ENCODE data around the gene DLAT.
A peak's percentile ranks its signal among the peaks of the same experiment; 100 is the strongest.
"Not testable (repeated sequence)": the region's sequence is repeated elsewhere in the genome, so short reads cannot be mapped to it uniquely, and the experiment has no call there.

The DLAT gene

DNA sequence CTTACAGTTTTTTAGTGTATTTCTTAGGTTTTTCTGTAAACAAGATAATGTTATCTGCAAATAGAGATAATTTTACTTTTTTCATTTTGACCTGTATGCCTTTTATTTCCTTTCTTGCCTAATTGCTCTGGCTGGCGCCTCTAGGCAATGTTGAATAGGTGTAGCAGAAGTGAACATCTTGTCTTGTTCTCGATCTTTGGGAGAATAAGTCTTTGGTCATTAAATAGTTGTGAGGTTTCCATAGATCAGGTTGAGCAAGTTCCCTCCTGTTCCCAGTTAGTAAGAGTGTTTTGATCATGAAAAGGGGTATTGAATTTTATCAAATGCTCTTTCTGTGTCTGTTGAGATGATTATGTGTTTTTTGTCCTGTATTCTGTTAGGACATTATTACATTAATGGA lies 24.6 kb downstream of the DLAT start:
- no peak for DNase-seq (ENCODE audit: low read depth)

DNA sequence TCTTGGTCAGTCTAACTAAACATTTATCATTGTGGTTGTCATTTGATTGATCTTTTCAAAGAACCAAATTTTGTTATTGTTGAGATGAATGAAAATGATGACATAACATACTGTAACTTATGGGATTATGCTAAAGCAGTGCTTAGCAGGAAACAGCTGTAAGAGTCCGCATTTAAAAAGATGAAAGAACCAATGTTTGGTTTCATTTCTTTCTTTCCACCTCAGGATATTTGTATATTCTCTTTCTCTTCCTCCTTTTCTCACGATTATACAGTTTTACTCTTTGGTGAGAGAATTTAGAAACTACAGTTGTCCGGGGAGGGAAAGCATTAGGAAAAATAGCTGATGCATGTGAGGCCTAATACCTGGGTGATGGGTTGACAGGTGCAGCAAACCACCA lies 25.5 kb downstream of the DLAT start:
- DNase-seq (ENCODE audit: low read depth) = no peak

DNA sequence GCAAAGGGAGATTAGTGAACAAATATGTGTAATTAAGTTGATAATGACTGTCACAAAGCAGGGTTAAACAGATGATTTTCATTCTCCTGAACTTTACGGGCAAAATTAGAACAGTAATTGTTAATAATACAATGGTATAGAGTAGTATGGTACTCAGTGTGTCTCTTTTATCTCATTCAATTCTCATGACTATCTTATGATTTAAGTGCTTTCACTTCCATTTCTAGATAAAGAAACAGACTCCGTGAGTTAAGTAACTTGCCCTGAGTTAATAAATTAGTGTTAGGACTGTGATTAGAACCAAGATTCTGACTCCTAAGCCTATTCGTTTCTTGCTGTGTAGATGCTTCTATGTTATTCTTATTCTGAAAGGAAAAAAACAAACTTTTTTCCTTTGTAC lies 26.6 kb downstream of the DLAT start:
- DNase-seq (ENCODE audit: low read depth) = no peak

DNA sequence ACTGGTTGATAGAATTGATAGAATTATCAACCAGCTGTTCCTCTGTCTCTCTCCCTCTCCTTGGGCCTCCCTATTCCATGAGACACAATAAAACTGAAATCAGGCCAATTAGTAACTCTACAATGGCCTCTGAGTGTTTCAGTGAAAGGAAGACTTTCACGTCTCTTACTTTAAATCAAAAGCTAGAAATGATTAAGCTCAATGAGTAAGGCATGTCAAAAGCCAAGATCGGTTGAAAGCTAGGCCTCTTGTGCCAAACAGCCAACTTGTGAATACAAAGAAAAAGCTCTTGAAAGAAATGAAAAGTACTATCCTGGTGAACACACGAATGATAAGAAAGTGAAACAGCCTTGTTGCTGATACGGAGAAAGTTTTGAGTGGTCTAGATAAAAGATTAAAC lies 32.0 kb downstream of the DLAT start:
- DNase-seq (ENCODE audit: low read depth) = no peak

DNA sequence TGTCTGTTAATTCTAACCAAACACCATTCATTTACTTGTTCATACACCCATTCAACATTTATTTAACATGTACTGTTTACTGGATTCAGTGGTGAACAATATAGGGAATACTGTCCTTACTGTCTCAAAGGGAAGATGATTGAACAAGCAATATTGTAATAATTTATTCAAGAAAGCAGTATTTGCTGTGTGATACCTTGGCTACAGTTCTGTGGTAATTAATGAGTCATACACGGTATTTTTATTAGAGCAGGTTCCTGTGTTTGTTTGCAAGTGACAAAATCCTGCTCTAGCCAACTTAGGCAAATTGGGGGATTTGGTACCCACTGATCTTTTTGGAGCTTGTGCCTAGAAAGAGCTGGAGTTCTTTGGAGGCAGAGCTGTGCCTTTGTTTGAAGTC lies 32.9 kb downstream of the DLAT start:
- no peak for DNase-seq (ENCODE audit: low read depth)

DNA sequence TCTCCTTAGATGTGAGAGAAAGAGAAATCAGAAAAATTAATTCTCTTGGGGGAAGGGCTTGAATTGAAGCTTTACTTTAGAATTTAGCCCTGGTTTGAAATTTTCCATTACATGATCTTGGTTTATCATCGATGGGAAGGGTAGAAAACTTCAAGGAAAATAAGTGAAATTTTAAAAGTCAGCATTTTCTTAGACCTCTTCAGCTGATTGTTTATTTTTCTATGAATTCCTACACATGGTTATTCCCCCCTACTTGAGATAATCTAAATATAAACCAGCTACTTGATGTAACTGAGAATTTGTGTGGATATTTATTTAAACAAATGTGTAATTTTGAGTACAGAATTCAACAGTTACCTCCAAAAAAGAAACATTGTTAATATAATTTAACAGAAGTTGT lies 37.7 kb downstream of the DLAT start:
- no peak for DNase-seq (ENCODE audit: low read depth)

DNA sequence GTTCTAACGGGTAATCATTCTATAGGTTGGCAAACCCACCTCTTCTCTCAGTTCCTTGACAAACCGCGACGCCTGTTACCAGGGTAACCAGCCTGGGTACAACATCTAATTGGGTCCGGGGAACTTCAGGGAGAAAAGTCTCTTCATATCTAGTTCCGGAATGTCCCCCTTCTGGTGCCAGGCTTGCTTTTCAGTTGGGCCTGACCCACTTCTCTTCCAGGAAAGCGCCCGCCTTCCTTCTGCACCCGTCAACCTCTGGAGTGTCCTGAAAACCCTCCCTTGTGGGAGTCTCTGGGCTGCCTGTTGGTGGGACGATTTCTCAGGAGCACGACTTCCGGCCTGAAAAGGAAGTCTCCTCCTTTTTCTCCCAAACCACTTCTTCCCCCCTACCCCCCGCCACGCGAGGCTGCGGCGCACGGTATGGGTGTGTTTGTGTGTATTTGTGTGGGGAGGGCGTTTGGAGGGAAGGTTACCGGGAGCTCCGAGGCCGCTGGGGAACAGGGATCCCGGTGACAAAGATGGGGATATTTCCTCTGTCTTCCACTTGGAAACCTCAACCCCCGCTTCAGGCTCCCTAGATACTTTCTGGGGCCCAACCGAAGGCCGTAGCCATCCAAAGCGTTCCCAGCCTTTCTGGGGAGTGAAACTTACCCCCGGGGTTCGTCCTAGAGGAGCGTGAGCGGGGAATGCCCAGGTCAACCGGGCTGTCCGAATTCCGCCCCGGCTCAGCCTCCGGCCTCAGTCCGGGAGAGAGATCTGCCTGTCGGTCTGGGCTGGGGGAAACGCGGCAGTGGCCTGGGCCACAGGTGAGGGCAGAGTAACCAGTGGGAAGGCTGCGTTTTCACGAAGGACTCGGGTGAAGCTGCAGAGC lies 49.0 kb downstream of the DLAT start, which contains the start of the genes NKAPD1 and PIH1D2:
NKAPD1 (plus strand) TSS at position 359 of the 871 bp plus-strand sequence. CDS start 1,276 bp downstream, outside the sequence.
PIH1D2 (minus strand) TSS at position 77 of the 871 bp plus-strand sequence. CDS start 843 bp downstream, outside the sequence.
- DNase-seq (ENCODE audit: low read depth) = peak; percentile 50

DNA sequence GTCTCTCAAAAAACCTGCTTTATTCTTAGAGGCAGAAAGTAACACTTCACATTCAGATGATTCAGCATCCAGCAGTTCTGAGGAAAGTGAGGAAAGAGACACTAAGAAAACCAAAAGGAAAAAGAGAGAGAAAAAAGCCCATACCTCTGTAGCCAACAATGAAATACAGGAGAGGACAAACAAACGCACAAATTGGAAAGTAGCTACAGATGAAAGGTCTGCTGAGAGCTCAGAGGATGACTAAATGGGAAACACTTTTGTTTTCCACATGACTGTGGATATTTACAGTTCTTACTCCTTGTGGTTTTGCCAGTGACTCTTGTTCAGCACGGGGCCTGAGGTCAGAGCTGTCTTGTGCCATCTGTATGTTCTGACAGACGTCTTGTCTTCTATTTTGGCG lies 57.5 kb downstream of the DLAT start:
- peak; percentile 56 for DNase-seq (ENCODE audit: low read depth)

DNA sequence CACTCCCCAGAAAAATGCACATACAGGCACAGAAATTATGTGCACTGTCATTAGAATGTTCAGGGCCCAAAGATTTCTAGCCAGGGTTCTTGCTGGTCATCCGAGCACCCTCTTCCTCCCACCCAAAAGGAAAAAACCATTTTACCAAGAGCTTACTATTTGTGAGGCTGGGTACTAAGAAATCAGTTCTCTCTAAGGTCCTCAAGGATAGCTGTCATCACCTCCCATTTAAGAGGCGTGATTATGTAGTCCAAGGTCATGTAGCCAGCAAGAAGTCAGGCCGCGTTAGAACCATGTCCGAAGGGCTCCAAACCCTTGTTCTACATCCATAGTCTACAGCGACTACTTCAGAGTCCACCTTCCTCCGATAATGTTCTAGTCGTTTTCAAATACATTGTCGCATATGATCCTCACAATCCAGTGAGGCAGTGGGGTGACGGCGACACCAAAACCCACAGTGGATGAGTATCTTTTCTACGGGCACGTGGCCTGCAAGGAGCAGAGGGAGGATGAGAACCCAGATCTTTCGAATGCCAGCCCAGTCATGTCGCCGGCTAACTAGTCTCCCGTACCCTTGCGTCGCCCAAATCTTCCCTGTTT lies 60.7 kb downstream of the DLAT start:
- DNase-seq (ENCODE audit: low read depth) = no peak

DNA sequence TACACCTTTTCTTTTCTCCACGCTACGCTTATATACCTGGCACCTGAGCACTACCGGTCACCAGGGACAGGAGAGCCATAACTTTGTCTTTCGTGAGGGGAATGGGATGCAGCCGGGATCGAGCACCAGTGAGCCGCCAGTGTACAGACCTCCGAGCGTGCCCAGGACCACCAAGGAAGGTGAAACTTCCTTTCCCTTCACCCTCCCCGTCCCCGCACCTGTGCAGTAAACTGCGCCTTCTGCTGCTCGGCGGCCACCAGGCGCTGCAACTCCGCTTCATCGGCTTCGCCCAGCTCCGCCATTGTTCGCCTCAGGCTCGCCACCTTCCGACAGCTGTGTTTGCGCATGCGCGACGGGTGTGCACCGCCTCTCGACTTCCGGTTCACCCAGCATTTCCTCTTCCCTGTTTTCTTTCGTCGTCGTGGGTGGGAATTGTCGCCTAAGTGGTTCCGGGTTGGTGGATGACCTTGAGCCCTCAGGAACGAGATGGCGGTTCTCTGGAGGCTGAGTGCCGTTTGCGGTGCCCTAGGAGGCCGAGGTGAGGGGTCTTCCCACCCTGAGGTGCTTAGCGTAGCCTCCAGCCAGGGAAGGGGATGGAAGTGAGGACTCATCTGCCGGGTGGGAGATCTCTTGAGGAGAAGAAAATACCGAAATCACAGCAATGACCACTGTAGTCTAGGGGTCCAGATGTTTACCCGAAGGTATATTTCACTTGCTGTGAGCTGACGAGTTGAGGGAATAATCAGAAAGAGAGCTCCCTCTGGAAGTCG lies 61.4 kb downstream of the DLAT start, which contains the start of the genes SDHD and TIMM8B:
SDHD (plus strand) TSS at position 452 of the 770 bp plus-strand sequence; CDS start at position 487, 35 bp downstream.
TIMM8B (minus strand) TSS at position 335 of the 770 bp plus-strand sequence; CDS start at position 302, 33 bp downstream.
- DNase-seq (ENCODE audit: low read depth) = peak; percentile 87

DNA sequence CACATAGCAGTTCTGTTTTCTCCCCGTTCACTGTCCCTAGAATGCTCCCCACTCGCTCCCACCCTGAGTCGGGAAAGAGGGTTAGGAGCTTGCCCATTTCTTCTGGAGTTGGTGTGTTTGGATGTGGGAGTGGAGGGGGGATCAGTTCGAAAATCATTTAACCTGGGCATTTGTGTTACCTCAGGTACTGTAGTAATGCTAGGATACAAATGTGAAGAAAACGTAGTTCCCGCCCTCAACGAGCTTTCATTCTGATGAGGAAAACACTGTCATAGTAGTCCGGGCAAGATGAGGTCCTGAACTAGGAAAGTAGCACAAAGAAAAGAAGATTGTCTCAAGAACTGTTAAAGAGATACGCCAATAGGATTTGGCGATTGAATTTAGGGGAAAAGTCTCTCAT lies 62.0 kb downstream of the DLAT start:
- no peak for DNase-seq (ENCODE audit: low read depth)

DNA sequence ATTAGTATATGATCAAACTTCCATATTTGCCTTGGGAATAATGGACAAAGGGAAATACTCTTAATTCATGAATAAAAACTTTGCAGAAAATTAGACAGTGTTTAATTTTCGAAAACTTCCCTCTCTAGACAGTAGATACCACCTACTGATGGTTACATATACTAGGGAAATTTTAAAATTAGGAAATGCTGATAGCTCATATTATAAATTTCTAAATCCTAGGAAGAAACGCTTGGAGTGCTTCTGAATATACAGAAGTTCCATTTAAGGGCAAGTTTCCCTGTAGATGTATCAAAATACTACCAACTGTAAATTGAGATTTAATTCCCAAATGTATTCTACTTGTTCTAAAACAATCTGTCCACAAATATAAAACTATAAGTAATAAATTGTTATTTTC lies 70.1 kb downstream of the DLAT start:
- not testable (repeated sequence) for DNase-seq (ENCODE audit: low read depth)

DNA sequence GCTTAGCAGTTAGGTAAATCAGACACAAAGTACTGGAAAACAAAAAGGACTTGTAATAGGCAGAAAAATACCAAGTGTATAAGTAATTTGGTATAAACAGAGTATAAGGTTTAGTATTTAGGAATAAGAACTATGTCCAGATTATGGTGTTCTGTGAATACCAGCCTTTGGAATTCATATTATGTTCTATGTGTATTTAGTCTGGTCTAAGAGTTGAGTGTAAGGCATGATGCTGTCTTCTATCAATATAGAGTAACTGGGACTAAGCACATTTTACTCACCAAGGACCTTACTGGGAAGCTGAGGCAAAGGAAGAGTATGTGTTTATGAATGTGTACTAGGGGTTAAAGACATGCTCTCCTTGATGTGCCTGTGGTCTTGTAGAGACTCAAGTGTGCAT lies 71.0 kb downstream of the DLAT start:
- no peak for DNase-seq (ENCODE audit: low read depth)

DNA sequence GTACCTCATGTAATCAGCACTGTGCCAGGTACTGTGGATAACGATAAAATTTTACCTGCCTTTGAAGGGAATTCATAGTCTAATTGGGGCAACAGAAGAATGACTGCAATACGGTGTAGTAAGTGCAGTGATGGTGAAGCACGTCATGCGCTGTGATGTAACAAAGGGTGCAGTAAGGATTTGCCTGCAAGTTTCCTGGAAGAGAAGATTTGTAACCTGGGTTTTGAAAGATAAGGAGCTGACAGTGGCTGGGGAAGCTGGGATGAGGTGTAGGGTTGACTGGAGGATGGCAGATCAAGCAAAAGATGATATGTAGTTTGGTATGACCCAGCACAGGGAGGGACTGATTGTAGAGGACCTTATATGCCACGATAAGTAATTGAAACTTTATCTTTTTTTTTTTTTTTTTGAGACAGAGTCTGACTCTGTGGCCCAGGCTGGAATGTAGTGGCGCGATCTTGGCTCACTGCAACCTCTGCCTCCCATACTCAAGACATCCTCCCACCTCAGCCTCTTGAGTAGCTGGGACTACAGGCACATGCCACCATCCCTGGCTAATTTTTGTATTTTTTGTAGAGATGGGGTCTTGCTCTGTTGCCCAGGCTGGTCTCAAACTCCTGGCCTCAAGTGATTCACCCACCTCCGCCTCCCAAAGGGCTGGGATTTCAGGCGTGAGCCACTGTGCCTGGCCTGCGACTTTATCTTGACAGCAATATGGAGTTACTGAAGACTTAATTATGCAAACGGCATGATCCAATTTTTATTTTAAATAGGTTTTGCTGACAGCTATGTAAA lies 72.7 kb downstream of the DLAT start:
- no peak for DNase-seq (ENCODE audit: low read depth)

DNA sequence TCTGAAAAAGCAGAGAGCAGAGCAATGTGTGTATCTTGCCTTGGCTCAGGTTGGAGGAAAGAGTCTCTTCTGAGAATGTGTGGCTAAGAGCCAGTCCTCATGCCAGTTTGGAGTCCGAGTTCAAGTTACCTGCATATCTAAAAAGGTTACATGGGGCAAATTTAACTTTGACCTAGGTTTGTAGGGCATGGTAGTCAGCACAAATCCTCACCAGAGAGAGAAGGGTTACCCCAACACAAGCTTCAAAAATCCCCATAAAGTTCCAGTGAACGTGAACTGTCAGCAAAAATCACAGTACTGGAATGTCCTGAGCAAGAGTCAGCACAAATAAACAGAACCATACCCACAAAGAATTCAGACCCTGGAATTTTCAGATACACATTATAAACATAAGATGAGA lies 75.3 kb downstream of the DLAT start:
- no peak for DNase-seq (ENCODE audit: low read depth)

DNA sequence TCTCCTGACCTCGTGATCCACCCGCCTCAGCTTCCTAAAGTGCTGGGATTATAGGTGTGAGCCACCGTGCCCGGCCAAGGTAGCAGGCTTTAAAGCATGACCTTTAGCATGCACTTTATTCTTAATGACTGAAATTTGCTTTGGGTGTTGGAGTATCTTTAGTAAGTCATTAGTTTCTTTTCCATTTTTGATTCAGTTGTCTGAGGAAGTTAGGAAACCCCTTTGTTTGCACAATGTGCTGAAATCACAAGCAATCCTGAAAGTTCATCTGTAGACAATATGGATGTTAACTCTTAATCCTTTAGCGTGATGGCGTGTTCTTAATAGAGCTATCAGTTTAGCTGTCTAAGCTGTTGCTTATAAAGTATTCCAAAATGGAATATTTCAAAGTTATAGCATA lies 78.2 kb downstream of the DLAT start:
- no peak for DNase-seq (ENCODE audit: low read depth)

DNA sequence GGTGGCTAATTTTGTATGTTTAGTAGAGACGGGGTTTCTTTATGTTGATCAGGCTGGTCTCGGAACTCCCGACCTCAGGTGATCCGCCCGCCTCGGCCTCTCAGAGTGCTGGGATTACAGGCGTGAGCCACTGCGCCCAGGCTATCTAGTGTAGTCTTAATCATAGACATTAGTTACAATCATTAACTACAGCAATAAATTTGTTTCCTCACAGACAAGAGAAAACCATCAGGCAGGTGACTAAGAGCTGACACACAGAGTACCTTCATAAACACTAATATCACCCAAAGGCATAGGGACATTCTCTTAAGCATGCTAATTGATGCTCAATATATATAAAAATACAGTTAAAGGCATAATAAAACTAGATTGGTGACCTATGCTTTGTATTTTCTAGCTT lies 80.9 kb downstream of the DLAT start:
- no peak for DNase-seq (ENCODE audit: low read depth)
